Activated CD4-positive, CD25-positive, alpha-beta regulatory T cell (primary cell): Measurements from ENCODE around the gene MET.

ENCODE experiments used
- DNase-seq, 4 experiments: peaks; one replicate each; lab custom pipeline; 2025; lab: John Stamatoyannopoulos, UW

Gene MET

GRCh38 chr7:116786791-116787443, 114.9 kb downstream of the MET start:
- no peak for DNase-seq

GRCh38 chr7:116787881-116788280, 115.9 kb downstream of the MET start:
- DNase-seq, result no peak

- DNase-seq, result no peak
These were observed 116.7 kb downstream of the MET start for GRCh38 chr7:116788572-116789197.

GRCh38 chr7:116790025-116790424, 118.0 kb downstream of the MET start:
- no peak for DNase-seq

GRCh38 chr7:116792813-116793212, 120.8 kb downstream of the MET start:
- DNase-seq, result no peak

GRCh38 chr7:116793795-116794340, 121.9 kb downstream of the MET start:
- DNase-seq, result no peak

GRCh38 chr7:116796471-116796870, 124.5 kb downstream of the MET start:
- DNase-seq, result no peak

GRCh38 chr7:116797612-116798011, 125.6 kb downstream of the MET start:
- DNase-seq, result no peak

- no peak for DNase-seq
These were observed 126.2 kb downstream of the MET start for GRCh38 chr7:116798232-116798631.

- DNase-seq, result no peak
These were observed 127.9 kb downstream of the MET start for GRCh38 chr7:116799916-116800315.

- no peak for DNase-seq
These were observed 128.6 kb downstream of the MET start for GRCh38 chr7:116800594-116800993.

GRCh38 chr7:116801092-116801710, 129.2 kb downstream of the MET start:
- no peak for DNase-seq

GRCh38 chr7:116802144-116802745, 130.2 kb downstream of the MET start:
- no peak for DNase-seq

- no peak for DNase-seq
These were observed 130.8 kb downstream of the MET start for GRCh38 chr7:116802746-116803152.

GRCh38 chr7:116804471-116804870, 132.5 kb downstream of the MET start:
- no peak for DNase-seq

GRCh38 chr7:116805100-116805544, 133.1 kb downstream of the MET start:
- DNase-seq, result no peak

GRCh38 chr7:116806046-116806944, 134.3 kb downstream of the MET start:
- DNase-seq, result no peak

- no peak for DNase-seq
These were observed 135.1 kb downstream of the MET start for GRCh38 chr7:116807011-116807560.

- no peak for DNase-seq
These were observed 137.8 kb downstream of the MET start for GRCh38 chr7:116809636-116810266.

- DNase-seq, result no peak
These were observed 138.5 kb downstream of the MET start for GRCh38 chr7:116810267-116811116.
